GM12878 (cell line): ENCODE results near the gene CLDN5. TPM values are rescaled to one million over a fixed set of nuclear protein-coding genes. Genes with fewer than 3 reads are reported as not detected.

Source experiments
- ATAC-seq: fragments of 200-7000 bp; cut with Tn5 transposase; 3 replicates; pipeline ENCODE4 v1.9.1; 2020; ENCODE audit warnings: mild to moderate bottlenecking, moderate library complexity
- BruUV-seq: library from RNA; stranded (reverse); fragments of 400-500 nt; replicated peaks from 2 replicates; lab custom pipeline; 2021; lab: Mats Ljungman, UMichigan
- CTCF ChIA-PET: fragments of 300-600 bp; sonication (Branson Sonifier 250); formaldehyde crosslinking; extraction: SDS; loops from one replicate; lab custom pipeline; 2021; ENCODE audit warnings: inconsistent platforms; lab: Yijun Ruan, JAX
- POLR2A ChIA-PET: fragments of 350-600 bp; formaldehyde crosslinking; extraction: SDS; loops from one replicate; lab custom pipeline; 2021; ENCODE audit warnings: inconsistent platforms; lab: Charles Lee
- RAD21 ChIA-PET: fragments of 300-600 bp; sonication (Branson Sonifier 250); formaldehyde crosslinking; loops from one replicate; lab custom pipeline; 2023; ENCODE audit warnings: antibody characterized with exemption; ENCODE audit not compliant: unreplicated experiment; lab: Charles Lee
- SMC1A ChIA-PET: fragments of 300-600 bp; sonication (Branson Sonifier 250); formaldehyde crosslinking; loops from one replicate; lab custom pipeline; 2023; ENCODE audit not compliant: unreplicated experiment, uncharacterized antibody; lab: Charles Lee
- DNase-seq: peaks from one replicate; pipeline ENCODE4 v3.0.0-alpha.2; 2011; ENCODE audit warnings: low read depth, low spot score
- FAIRE-seq: peaks from 3 replicates; lab custom pipeline; 2011; peaks lifted over from hg19 to GRCh38; lab: Jason Lieb, UNC
- H2AFZ ChIP-seq: 2 replicates; pipeline ENCODE4 v1.6.0; 2011; ENCODE audit warnings: low read depth, low read length, control low read depth; ENCODE audit not compliant: control insufficient read depth
- H3K27ac ChIP-seq: 2 replicates; pipeline ENCODE4 v1.5.1; 2011; ENCODE audit warnings: control low read depth; ENCODE audit not compliant: control insufficient read depth, insufficient read depth
- H3K27me3 ChIP-seq, 2 experiments: replicated peaks in 1 of 2; 2 replicates each; pipeline versions ENCODE4 v1.6.0 to v1.6.1; 2011; ENCODE audit warnings: low read length in 1 of 2; ENCODE audit not compliant: control insufficient read depth in 2 of 2, insufficient read depth in 2 of 2
- H3K36me3 ChIP-seq, 2 experiments: 2 replicates each; pipeline ENCODE4 v1.5.1; 2011; ENCODE audit warnings: low read length in 1 of 2; ENCODE audit not compliant: control insufficient read depth in 2 of 2, insufficient read depth in 2 of 2
- H3K4me1 ChIP-seq: 2 replicates; pipeline ENCODE4 v1.6.1; 2011; ENCODE audit warnings: mild to moderate bottlenecking, low read length, moderate library complexity, mixed read lengths; ENCODE audit not compliant: control insufficient read depth, insufficient read depth
- H3K4me2 ChIP-seq: 2 replicates; pipeline ENCODE4 v1.6.0; 2011; ENCODE audit warnings: control low read depth; ENCODE audit not compliant: control insufficient read depth, insufficient read depth
- H3K4me3 ChIP-seq: fragments of 200-600 bp; sonication (generic); 2 replicates; pipeline ENCODE4 v1.5.1; 2016
- H3K79me2 ChIP-seq: 2 replicates; pipeline ENCODE4 v1.6.0; 2011; ENCODE audit warnings: low read length; ENCODE audit not compliant: control insufficient read depth, insufficient read depth
- H3K9ac ChIP-seq: 2 replicates; pipeline ENCODE4 v1.8.0; 2011; ENCODE audit warnings: low read length, control low read depth, mixed read lengths; ENCODE audit not compliant: control insufficient read depth, insufficient read depth
- H3K9me3 ChIP-seq: replicated peaks from 3 replicates; pipeline ENCODE4 v1.5.1; 2011; ENCODE audit warnings: mild to moderate bottlenecking, low read length; ENCODE audit not compliant: control insufficient read depth, insufficient read depth
- H4K20me1 ChIP-seq: 2 replicates; pipeline ENCODE4 v1.6.0; 2011; ENCODE audit not compliant: control insufficient read depth, insufficient read depth
- BACH1 ChIP-seq: fragments of 450-650 bp; IDR thresholded peaks from 2 replicates; pipeline ENCODE4 v1.6.1; 2017; ENCODE audit warnings: mild to moderate bottlenecking, borderline replicate concordance
- EZH2 ChIP-seq: IDR thresholded peaks from 2 replicates; pipeline ENCODE4 v1.6.1; 2012; ENCODE audit warnings: low read depth, mild to moderate bottlenecking, control low read depth, inconsistent platforms, low read length, borderline replicate concordance; ENCODE audit not compliant: control insufficient read depth
- FOS ChIP-seq: IDR thresholded peaks from 3 replicates; pipeline ENCODE4 v1.6.1; 2011; ENCODE audit warnings: borderline replicate concordance; ENCODE audit not compliant: insufficient read length; ENCODE audit errors: extremely low read depth
- JUND ChIP-seq: IDR thresholded peaks from 2 replicates; pipeline ENCODE4 v1.6.1; 2012; ENCODE audit warnings: low read depth, mild to moderate bottlenecking, low read length, improper control_type of control experiment, moderate library complexity
- MEF2A ChIP-seq: IDR thresholded peaks from 2 replicates; pipeline ENCODE4 v1.6.1; 2011; ENCODE audit warnings: low read depth, mild to moderate bottlenecking, low read length, moderate library complexity; ENCODE audit not compliant: insufficient read depth
- MYB ChIP-seq: fragments of 150-350 bp; IDR thresholded peaks from 2 replicates; pipeline ENCODE4 v1.6.1; 2014; ENCODE audit warnings: mild to moderate bottlenecking, low read depth, low read length, borderline replicate concordance
- NFXL1 ChIP-seq: fragments of 450-650 bp; IDR thresholded peaks from 2 replicates; pipeline ENCODE4 v1.6.1; 2017; ENCODE audit warnings: antibody characterized with exemption, mild to moderate bottlenecking, borderline replicate concordance
- NFYA ChIP-seq: IDR thresholded peaks from 2 replicates; pipeline ENCODE4 v1.6.1; 2011; ENCODE audit warnings: low read depth, mild to moderate bottlenecking, low read length, improper control_type of control experiment, borderline replicate concordance
- NFYB ChIP-seq: IDR thresholded peaks from 2 replicates; pipeline ENCODE4 v1.6.1; 2011; ENCODE audit warnings: low read depth, mild to moderate bottlenecking, low read length, improper control_type of control experiment, moderate library complexity; ENCODE audit not compliant: insufficient read depth
- RELA ChIP-seq: fragments of 450-650 bp; IDR thresholded peaks from 2 replicates; pipeline ENCODE4 v1.8.0; 2014; ENCODE audit warnings: borderline replicate concordance; ENCODE audit not compliant: partially characterized antibody
- SIX5 ChIP-seq: IDR thresholded peaks from 2 replicates; pipeline ENCODE4 v1.6.1; 2011; ENCODE audit warnings: mild to moderate bottlenecking, low read depth, low read length, moderate library complexity; ENCODE audit not compliant: severe bottlenecking
- SP1 ChIP-seq: IDR thresholded peaks from one replicate; pipeline ENCODE4 v1.6.1; 2011; ENCODE audit warnings: low read depth, low read length
- USF1 ChIP-seq: IDR thresholded peaks from 2 replicates; pipeline ENCODE4 v1.6.1; 2011; ENCODE audit warnings: borderline replicate concordance, low read depth, mild to moderate bottlenecking, moderate library complexity, mixed read lengths, low read length; ENCODE audit not compliant: insufficient read depth; ENCODE audit errors: extremely low read length
- ZNF592 ChIP-seq: fragments of 450-650 bp; IDR thresholded peaks from 2 replicates; pipeline ENCODE4 v1.6.1; 2017; ENCODE audit warnings: mild to moderate bottlenecking, moderate library complexity
- WGBS: methylation state at CpG from one replicate; pipeline ENCODE4 v1.1.6; 2016; ENCODE audit warnings: low lambda C conversion rate; ENCODE audit not compliant: insufficient replicate concordance, insufficient coverage; ENCODE audit errors: missing lambda C conversion rate; 5-methylcytosine and 5-hydroxymethylcytosine counted together
- in situ Hi-C: fragments of 300-500 bp; cut with MboI; formaldehyde crosslinking; loops from 9 replicates; pipeline ENCODE4 v1.14.3; 2018; ENCODE audit warnings: mixed read lengths
- intact Hi-C: fragments of 100-400 bp; cut with micrococcal nuclease; formaldehyde crosslinking; loops from one replicate; pipeline ENCODE4 v1.14.2; 2022; ENCODE audit not compliant: unreplicated experiment
- polyA plus RNA-seq, 11 experiments: library from polyadenylated mRNA; depleted of rRNA in 4 of 11; unstranded in 6 of 11; stranded (reverse) in 5 of 11; fragments of >200 nt; fragmentation: Nextera tagmentation in 4 of 11; fragmentation: Illumina TruSeq in 1 of 11; extraction: Ambion mirVana in 4 of 11; extraction: Trizol in 1 of 11; gene quantifications; 1 replicate in 1 of 11; 2 replicates in 10 of 11; pipeline versions ENCODE4 v1.2.1 to v1.2.3, GENCODE V29; 2011 to 2016; ENCODE audit warnings: inconsistent platforms in 2 of 11, missing spikeins in 2 of 11, low read depth in 1 of 11
- total RNA-seq, 4 experiments: library from RNA; depleted of rRNA in 3 of 4; stranded (reverse); fragments of >200 nt in 3 of 4; fragmentation: Illumina TruSeq in 1 of 4; extraction: Trizol in 1 of 4; gene quantifications; 2 replicates each; pipeline versions ENCODE4 v1.2.1 to v1.2.3, GENCODE V29; 2013 to 2021

CLDN5 gene
- total and polyA plus RNA-seq, 10 of the 15 experiments (the other 5 are each of a cell fraction or from before 2014, with no cell fraction given) = 0.15 TPM; not detected in 9

- Histone ChIP-seq H2AFZ (no peak overlapping the region), H3K27me3 (no peaks in the 10 kb centered on the region), H3K4me1 (no peaks in the 10 kb centered on the region), H3K4me2 (no peak overlapping the region), H3K36me3 (no peaks in the 10 kb centered on the region), H3K27ac (no peak overlapping the region), H3K4me3 (no peak overlapping the region), H3K79me2 (no peaks in the 10 kb centered on the region), H3K9me3 (no peaks in the 10 kb centered on the region; the same call in 2 of the 3 replicates), H4K20me1 (no peaks in the 10 kb centered on the region), H3K9ac (no peak overlapping the region)
- WGBS = 73% methylated on average over 47 of the region's 52 CpGs
- ChIA-PET CTCF (interaction anchor here (1.6 kb wide), 1 partner anchor 64 kb away, joined by 5 read pairs; no protein-coding TSS in a partner anchor), POLR2A (no interaction called here), SMC1A (no interaction called here), RAD21 (no interaction called here)
- intact Hi-C loops = no loop called here
- FAIRE-seq (no peak), ATAC-seq (no peak), DNase-seq (no peak)
- in situ Hi-C loops = loop anchor here (5.0 kb wide), 1 partner anchor 49 kb away; no protein-coding TSS in a partner anchor
- no TSS peak for BruUV-seq
- TF ChIP-seq SP1 (no peak), ZNF592 (no peak), NFYA (no peak), NFXL1 (no peak), BACH1 (no peak), MYB (no peak), EZH2 (no peak), RELA (no peak), SIX5 (no peak), USF1 (no peak), NFYB (no peak), FOS (no peak), JUND (no peak), MEF2A (no peak)
These were observed 42.3 kb upstream of the CLDN5 start for GRCh38 chr22:19566279-19567156.
